DND-41 (cell line): ENCODE results near the gene PPP1R15B.

Experiments
- ATAC-seq: fragments of 200-7000 bp; cut with Tn5 transposase; 3 replicates; pipeline ENCODE4 v1.9.1; 2021; ENCODE audit warnings: low read depth; ENCODE audit not compliant: insufficient read depth
- DNase-seq: peaks from one replicate; pipeline ENCODE4 v3.0.0-alpha.2; 2020
- H2AFZ ChIP-seq: 2 replicates; pipeline ENCODE4 v1.6.0; 2012; ENCODE audit warnings: low read depth, low read length
- H3K27ac ChIP-seq: 2 replicates; pipeline ENCODE4 v1.5.1; 2012; ENCODE audit warnings: low read length, inconsistent platforms
- H3K27me3 ChIP-seq: fragments of 200-600 bp; sonication (generic); 2 replicates; pipeline ENCODE4 v1.6.0; 2012; ENCODE audit warnings: low read length, mild to moderate bottlenecking, inconsistent platforms; ENCODE audit not compliant: insufficient read depth, poor library complexity
- H3K36me3 ChIP-seq: 2 replicates; pipeline ENCODE4 v1.5.1; 2012; ENCODE audit warnings: low read length, inconsistent platforms; ENCODE audit not compliant: insufficient read depth
- H3K4me1 ChIP-seq: 2 replicates; pipeline ENCODE4 v1.5.1; 2012; ENCODE audit warnings: mild to moderate bottlenecking, low read length; ENCODE audit not compliant: insufficient read depth
- H3K4me2 ChIP-seq: 2 replicates; pipeline ENCODE4 v1.6.0; 2012; ENCODE audit warnings: mild to moderate bottlenecking, moderate library complexity, low read length, inconsistent platforms; ENCODE audit not compliant: insufficient read depth
- H3K4me3 ChIP-seq, 2 experiments: fragments of 200-600 bp in 1 of 2; shearing (Covaris generic) in 1 of 2; 2 replicates each; pipeline ENCODE4 v1.5.1; 2012 to 2016; ENCODE audit warnings: inconsistent platforms in 2 of 2, low read length in 2 of 2, mild to moderate bottlenecking in 2 of 2, low read depth in 1 of 2, moderate library complexity in 1 of 2
- H3K79me2 ChIP-seq: 2 replicates; pipeline ENCODE4 v1.6.0; 2012; ENCODE audit warnings: low read length, inconsistent platforms; ENCODE audit not compliant: insufficient read depth
- H3K9ac ChIP-seq: 2 replicates; pipeline ENCODE4 v1.6.0; 2012; ENCODE audit warnings: low read depth, mild to moderate bottlenecking, inconsistent platforms, low read length, moderate library complexity
- H3K9me3 ChIP-seq: 2 replicates; pipeline ENCODE4 v1.5.1; 2012; ENCODE audit warnings: low read length, moderate library complexity, mild to moderate bottlenecking, inconsistent platforms; ENCODE audit not compliant: insufficient read depth, severe bottlenecking
- H4K20me1 ChIP-seq: 2 replicates; pipeline ENCODE4 v1.6.0; 2012; ENCODE audit warnings: low read length; ENCODE audit not compliant: insufficient read depth
- CTCF ChIP-seq: IDR thresholded peaks from 2 replicates; pipeline ENCODE4 v1.5.1; 2012; ENCODE audit warnings: borderline replicate concordance, low read length, moderate library complexity, mild to moderate bottlenecking; ENCODE audit not compliant: poor library complexity, severe bottlenecking; ENCODE audit errors: extremely low read depth
- EZH2 ChIP-seq: IDR thresholded peaks from 3 replicates; pipeline ENCODE4 v1.6.1; 2012; ENCODE audit warnings: borderline replicate concordance, low read depth, mild to moderate bottlenecking, moderate library complexity, low read length, inconsistent platforms; ENCODE audit not compliant: severe bottlenecking

The PPP1R15B gene

GRCh38 chr1:204439621-204440375 is 28.2 kb upstream of the PPP1R15B start:
- H3K79me2 ChIP-seq, result no peaks in the 10 kb centered on the region
- DNase-seq, result no peak
- H3K9me3 ChIP-seq, result no peaks in the 10 kb centered on the region
- H3K4me1 ChIP-seq, result no peaks in the 10 kb centered on the region
- H3K9ac ChIP-seq, result no peak overlapping the region
- H2AFZ ChIP-seq, result no peak overlapping the region
- no peak overlapping the region for H3K4me2 ChIP-seq
- H3K4me3 ChIP-seq, result no peak overlapping the region
- H4K20me1 ChIP-seq, result no peaks in the 10 kb centered on the region
- H3K36me3 ChIP-seq, result peaks cover 74% of the 10 kb centered on the region
- no peak for TF ChIP-seq CTCF
- TF ChIP-seq EZH2, result no peak
- no peak overlapping the region for H3K27ac ChIP-seq
- ATAC-seq, result no peak
- H3K27me3 ChIP-seq, result no peaks in the 10 kb centered on the region

- Histone ChIP-seq H3K4me3 (no peak overlapping the region), H3K36me3 (peaks cover 74% of the 10 kb centered on the region), H4K20me1 (no peaks in the 10 kb centered on the region), H3K9me3 (no peaks in the 10 kb centered on the region), H3K79me2 (no peaks in the 10 kb centered on the region), H2AFZ (no peak overlapping the region), H3K4me2 (no peak overlapping the region), H3K4me1 (no peaks in the 10 kb centered on the region), H3K27me3 (no peaks in the 10 kb centered on the region), H3K27ac (no peak overlapping the region), H3K9ac (no peak overlapping the region)
- no peak for DNase-seq
- TF ChIP-seq EZH2 (no peak), CTCF (no peak)
- ATAC-seq, result no peak
Observed at GRCh38 chr1:204438628-204439027, 27.0 kb upstream of the PPP1R15B start.

DNA sequence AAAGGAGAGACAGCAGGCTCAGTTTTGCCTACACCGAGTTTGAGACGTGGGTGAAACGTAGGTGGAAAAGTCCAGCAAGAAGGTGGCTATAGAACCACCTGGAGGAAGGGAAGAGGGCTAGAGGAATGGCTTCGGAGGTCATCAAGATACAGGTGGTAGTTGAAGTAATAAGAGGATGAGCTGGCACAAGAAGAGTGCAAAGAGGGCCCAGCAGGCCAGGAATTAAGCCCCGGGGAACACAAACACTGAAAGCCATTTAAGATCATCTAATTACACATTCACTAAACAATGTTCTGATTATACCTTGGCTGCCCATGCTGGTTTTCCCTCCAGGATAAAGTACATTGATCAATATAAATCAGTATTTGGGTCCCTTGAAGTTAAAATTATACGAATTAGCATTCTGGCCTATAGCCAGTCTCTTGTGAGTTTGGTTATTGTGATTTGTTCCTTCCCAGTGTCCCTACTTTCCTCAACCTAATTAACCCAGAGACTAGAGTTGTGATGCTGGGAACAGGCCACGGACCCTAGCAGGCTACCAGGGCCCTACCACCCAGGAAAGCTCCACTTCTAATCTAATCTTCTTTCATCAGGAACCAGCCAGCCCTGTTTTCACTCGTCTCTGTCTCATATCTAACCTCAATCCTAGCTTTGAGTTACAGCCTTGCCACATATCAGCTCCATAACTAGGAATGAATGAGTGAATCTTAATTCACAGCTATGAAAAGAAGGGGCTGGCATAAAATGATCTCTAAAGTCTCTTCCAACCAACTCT is 26.4 kb upstream of the PPP1R15B start:
- Histone ChIP-seq H3K27me3 (no peaks in the 10 kb centered on the region), H4K20me1 (no peaks in the 10 kb centered on the region), H3K9ac (no peak overlapping the region), H3K4me3 (no peak overlapping the region), H3K27ac (no peak overlapping the region), H3K9me3 (no peaks in the 10 kb centered on the region), H3K4me1 (no peaks in the 10 kb centered on the region), H3K36me3 (peaks cover 74% of the 10 kb centered on the region), H3K79me2 (no peaks in the 10 kb centered on the region), H2AFZ (no peak overlapping the region), H3K4me2 (no peak overlapping the region)
- ATAC-seq (no peak), DNase-seq (no peak)
- TF ChIP-seq EZH2 (no peak), CTCF (no peak)
